Measurements from ENCODE around the gene FAM83G. TPM values are rescaled to one million over a fixed set of nuclear protein-coding genes. Genes with fewer than 3 reads are reported as not detected.

The FAM83G gene
- total and polyA plus RNA-seq, 2 experiments from 2014 or later: 7.6 to 44.5 TPM

GRCh38 chr17:18978050-18978449 lies 26.5 kb downstream of the FAM83G start (continued):
- TF ChIP-seq, protein P1, sequence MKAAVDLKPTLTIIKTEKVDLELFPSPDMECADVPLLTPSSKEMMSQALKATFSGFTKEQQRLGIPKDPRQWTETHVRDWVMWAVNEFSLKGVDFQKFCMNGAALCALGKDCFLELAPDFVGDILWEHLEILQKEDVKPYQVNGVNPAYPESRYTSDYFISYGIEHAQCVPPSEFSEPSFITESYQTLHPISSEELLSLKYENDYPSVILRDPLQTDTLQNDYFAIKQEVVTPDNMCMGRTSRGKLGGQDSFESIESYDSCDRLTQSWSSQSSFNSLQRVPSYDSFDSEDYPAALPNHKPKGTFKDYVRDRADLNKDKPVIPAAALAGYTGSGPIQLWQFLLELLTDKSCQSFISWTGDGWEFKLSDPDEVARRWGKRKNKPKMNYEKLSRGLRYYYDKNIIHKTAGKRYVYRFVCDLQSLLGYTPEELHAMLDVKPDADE (IDR thresholded peaks at IDR 0.05): no peak
- TF ChIP-seq ZNF331 (CRISPR knock-in tag; IDR thresholded peaks at IDR 0.05; ENCODE audit: low read depth) (no peak), STAT1 (IDR thresholded peaks at IDR 0.05; ENCODE audit: unreplicated experiment) (no peak), ZNF114 (CRISPR knock-in tag; IDR thresholded peaks at IDR 0.05) (no peak), POLR2AphosphoS5 (IDR thresholded peaks at IDR 0.05; ENCODE audit: low read depth) (no peak), EZH2 (IDR thresholded peaks at IDR 0.05; ENCODE audit: low read depth, unreplicated experiment) (no peak), JUNB (IDR thresholded peaks at IDR 0.05; ENCODE audit: unreplicated experiment) (no peak)

DNA sequence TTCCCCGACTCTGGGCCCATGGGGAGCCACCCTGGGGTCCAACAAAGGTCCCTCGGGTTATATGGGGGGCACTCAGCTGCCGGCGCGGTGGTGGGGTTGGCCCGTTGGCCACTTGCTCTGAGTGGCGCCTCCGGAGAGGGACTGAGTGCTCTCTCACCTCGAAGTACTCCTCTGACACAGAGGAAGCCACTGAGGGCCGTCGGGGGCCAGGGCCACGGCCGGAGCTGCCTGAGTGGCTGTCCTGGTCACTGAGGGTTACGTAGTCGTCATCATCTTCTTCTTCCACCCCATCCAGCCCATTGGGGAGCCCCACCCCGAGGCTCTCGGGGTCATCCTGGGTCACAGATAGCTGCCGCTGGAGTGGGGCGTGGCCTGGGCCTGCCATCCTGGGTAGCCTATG lies 26.9 kb downstream of the FAM83G start:
- Histone ChIP-seq H2AFZ (no peak overlapping the region), H4K20me1 (replicated peaks; ENCODE audit: insufficient read depth) (peaks cover 3% of the 10 kb centered on the region; the same call in 1 of the 2 replicates), H3K79me2 (replicated peaks; ENCODE audit: insufficient read depth) (0 out of 2 replicates have a peak, but pooled peaks cover 3% of the 10 kb centered on the region), H3K4me2 (no peak overlapping the region), H3K9me2 (ENCODE audit: insufficient read depth) (no peaks in the 10 kb centered on the region), H3K27ac (ENCODE audit: low read depth) (no peak overlapping the region), H3K36me3 (ENCODE audit: insufficient read depth) (peaks cover 10% of the 10 kb centered on the region), H3K4me1 (ENCODE audit: insufficient read depth) (no peaks in the 10 kb centered on the region), H3K27me3 (ENCODE audit: insufficient read depth) (no peaks in the 10 kb centered on the region), H3K4me3 (no peak overlapping the region), H3F3A (replicated peaks; ENCODE audit: low read depth) (no peaks in the 10 kb centered on the region)
- TF ChIP-seq NANOG (IDR thresholded peaks at IDR 0.05; ENCODE audit: borderline replicate concordance) (no peak), ZNF114 (CRISPR knock-in tag; IDR thresholded peaks at IDR 0.05) (no peak), EZH2 (IDR thresholded peaks at IDR 0.05; ENCODE audit: low read depth, unreplicated experiment) (no peak), CTCF (conservative IDR thresholded peaks at IDR 0.05; ENCODE audit: low read depth in 2 of 2) (no peak), JUNB (IDR thresholded peaks at IDR 0.05; ENCODE audit: unreplicated experiment) (no peak), STAT1 (IDR thresholded peaks at IDR 0.05; ENCODE audit: unreplicated experiment) (no peak), ZNF331 (CRISPR knock-in tag; IDR thresholded peaks at IDR 0.05; ENCODE audit: low read depth) (no peak), EZH2phosphoT487 (IDR thresholded peaks at IDR 0.05; ENCODE audit: unreplicated experiment) (no peak)
- TF ChIP-seq, protein P2, sequence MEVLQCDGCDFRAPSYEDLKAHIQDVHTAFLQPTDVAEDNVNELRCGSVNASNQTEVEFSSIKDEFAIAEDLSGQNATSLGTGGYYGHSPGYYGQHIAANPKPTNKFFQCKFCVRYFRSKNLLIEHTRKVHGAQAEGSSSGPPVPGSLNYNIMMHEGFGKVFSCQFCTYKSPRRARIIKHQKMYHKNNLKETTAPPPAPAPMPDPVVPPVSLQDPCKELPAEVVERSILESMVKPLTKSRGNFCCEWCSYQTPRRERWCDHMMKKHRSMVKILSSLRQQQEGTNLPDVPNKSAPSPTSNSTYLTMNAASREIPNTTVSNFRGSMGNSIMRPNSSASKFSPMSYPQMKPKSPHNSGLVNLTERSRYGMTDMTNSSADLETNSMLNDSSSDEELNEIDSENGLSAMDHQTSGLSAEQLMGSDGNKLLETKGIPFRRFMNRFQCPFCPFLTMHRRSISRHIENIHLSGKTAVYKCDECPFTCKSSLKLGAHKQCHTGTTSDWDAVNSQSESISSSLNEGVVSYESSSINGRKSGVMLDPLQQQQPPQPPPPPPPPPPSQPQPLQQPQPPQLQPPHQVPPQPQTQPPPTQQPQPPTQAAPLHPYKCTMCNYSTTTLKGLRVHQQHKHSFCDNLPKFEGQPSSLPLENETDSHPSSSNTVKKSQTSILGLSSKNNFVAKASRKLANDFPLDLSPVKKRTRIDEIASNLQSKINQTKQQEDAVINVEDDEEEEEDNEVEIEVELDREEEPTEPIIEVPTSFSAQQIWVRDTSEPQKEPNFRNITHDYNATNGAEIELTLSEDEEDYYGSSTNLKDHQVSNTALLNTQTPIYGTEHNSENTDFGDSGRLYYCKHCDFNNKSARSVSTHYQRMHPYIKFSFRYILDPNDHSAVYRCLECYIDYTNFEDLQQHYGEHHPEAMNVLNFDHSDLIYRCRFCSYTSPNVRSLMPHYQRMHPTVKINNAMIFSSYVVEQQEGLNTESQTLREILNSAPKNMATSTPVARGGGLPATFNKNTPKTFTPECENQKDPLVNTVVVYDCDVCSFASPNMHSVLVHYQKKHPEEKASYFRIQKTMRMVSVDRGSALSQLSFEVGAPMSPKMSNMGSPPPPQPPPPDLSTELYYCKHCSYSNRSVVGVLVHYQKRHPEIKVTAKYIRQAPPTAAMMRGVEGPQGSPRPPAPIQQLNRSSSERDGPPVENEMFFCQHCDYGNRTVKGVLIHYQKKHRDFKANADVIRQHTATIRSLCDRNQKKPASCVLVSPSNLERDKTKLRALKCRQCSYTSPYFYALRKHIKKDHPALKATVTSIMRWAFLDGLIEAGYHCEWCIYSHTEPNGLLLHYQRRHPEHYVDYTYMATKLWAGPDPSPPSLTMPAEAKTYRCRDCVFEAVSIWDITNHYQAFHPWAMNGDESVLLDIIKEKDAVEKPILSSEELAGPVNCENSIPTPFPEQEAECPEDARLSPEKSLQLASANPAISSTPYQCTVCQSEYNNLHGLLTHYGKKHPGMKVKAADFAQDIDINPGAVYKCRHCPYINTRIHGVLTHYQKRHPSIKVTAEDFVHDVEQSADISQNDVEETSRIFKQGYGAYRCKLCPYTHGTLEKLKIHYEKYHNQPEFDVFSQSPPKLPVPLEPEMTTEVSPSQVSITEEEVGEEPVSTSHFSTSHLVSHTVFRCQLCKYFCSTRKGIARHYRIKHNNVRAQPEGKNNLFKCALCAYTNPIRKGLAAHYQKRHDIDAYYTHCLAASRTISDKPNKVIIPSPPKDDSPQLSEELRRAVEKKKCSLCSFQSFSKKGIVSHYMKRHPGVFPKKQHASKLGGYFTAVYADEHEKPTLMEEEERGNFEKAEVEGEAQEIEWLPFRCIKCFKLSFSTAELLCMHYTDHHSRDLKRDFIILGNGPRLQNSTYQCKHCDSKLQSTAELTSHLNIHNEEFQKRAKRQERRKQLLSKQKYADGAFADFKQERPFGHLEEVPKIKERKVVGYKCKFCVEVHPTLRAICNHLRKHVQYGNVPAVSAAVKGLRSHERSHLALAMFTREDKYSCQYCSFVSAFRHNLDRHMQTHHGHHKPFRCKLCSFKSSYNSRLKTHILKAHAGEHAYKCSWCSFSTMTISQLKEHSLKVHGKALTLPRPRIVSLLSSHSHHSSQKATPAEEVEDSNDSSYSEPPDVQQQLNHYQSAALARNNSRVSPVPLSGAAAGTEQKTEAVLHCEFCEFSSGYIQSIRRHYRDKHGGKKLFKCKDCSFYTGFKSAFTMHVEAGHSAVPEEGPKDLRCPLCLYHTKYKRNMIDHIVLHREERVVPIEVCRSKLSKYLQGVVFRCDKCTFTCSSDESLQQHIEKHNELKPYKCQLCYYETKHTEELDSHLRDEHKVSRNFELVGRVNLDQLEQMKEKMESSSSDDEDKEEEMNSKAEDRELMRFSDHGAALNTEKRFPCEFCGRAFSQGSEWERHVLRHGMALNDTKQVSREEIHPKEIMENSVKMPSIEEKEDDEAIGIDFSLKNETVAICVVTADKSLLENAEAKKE (CRISPR knock-in tag; IDR thresholded peaks at IDR 0.05): no peak
- TF ChIP-seq, protein P3, sequence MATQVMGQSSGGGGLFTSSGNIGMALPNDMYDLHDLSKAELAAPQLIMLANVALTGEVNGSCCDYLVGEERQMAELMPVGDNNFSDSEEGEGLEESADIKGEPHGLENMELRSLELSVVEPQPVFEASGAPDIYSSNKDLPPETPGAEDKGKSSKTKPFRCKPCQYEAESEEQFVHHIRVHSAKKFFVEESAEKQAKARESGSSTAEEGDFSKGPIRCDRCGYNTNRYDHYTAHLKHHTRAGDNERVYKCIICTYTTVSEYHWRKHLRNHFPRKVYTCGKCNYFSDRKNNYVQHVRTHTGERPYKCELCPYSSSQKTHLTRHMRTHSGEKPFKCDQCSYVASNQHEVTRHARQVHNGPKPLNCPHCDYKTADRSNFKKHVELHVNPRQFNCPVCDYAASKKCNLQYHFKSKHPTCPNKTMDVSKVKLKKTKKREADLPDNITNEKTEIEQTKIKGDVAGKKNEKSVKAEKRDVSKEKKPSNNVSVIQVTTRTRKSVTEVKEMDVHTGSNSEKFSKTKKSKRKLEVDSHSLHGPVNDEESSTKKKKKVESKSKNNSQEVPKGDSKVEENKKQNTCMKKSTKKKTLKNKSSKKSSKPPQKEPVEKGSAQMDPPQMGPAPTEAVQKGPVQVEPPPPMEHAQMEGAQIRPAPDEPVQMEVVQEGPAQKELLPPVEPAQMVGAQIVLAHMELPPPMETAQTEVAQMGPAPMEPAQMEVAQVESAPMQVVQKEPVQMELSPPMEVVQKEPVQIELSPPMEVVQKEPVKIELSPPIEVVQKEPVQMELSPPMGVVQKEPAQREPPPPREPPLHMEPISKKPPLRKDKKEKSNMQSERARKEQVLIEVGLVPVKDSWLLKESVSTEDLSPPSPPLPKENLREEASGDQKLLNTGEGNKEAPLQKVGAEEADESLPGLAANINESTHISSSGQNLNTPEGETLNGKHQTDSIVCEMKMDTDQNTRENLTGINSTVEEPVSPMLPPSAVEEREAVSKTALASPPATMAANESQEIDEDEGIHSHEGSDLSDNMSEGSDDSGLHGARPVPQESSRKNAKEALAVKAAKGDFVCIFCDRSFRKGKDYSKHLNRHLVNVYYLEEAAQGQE (IDR thresholded peaks at IDR 0.05; ENCODE audit: unreplicated experiment): no peak
- peaks cover 41% of the 10 kb centered on the region for H3K36me3 Mint-ChIP-seq (ENCODE audit: low read depth)
- H3K4me3 Mint-ChIP-seq: no peak overlapping the region
- ATAC-seq (no peak), DNase-seq (ENCODE audit: low spot score) (no peak)
- no peak overlapping the region for H3K27ac Mint-ChIP-seq
- H3K4me1 Mint-ChIP-seq: 0 out of 3 replicates have a peak, but pooled peaks cover 2% of the 10 kb centered on the region
- H3K27me3 Mint-ChIP-seq (ENCODE audit: insufficient read depth, low read depth, poor library complexity): peaks cover 18% of the 10 kb centered on the region
- no peaks in the 10 kb centered on the region for H3K9me3 Mint-ChIP-seq
